ENCODE results near the gene LRRC47. TPM values are rescaled to one million over a fixed set of nuclear protein-coding genes. Genes with fewer than 3 reads are reported as not detected.

LRRC47 gene
- total RNA-seq, 1 donor from 2014 or later: 52.2 TPM

DNA sequence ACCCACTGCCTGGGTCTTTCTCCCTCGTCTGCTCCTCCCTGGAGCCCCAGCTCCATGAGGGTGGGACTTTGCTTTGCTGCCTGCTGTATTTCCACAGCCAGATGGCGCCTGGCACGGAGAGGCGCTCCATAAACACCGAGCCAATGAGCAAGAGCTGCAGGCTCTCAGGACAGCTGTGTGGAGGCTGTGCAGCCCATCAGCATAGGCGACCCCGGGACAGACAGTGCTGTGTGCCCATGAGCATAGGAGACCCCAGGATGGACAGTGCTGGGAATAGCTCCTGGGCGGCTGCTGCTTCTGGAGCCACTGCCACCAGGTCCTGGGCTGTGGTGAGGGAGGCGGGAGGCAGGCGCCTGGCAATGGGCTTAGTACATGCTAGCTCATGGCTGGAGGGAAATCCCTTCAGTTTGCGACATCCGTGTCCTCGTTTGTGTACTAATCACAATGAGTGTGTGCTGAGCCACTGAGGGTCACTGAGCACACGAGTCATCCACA is 31.6 kb upstream of the LRRC47 start:
- H3K36me3 Mint-ChIP-seq (ENCODE audit: low read depth, unreplicated experiment): peaks cover 43% of the 10 kb centered on the region
- DNase-seq (ENCODE audit: low spot score): no peak

DNA sequence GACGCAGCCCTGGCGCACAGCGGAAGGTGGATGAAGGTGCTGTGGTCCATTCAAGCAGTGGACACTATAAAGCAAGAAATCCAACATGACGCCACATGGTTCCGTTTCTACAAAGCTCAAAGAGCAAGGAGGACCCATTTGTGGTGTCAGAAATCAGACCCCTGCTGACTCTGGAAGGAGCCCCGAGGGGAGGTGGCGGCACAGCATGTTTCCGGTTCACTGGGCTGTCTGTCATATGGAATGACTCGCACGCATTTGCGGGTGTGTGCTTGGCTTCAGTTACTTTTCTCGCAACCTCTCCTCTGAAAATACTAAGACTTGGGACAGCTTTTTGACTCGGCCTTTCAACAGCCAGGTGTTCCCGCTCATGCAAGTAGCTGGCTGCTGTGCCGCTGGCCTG is 29.1 kb upstream of the LRRC47 start:
- Mint-ChIP-seq H3K36me3 (ENCODE audit: low read depth, unreplicated experiment) (peaks cover 55% of the 10 kb centered on the region), H3K9me3 (ENCODE audit: unreplicated experiment) (no peaks in the 10 kb centered on the region), H3K4me3 (ENCODE audit: unreplicated experiment) (no peak overlapping the region), H3K27me3 (ENCODE audit: unreplicated experiment) (peaks cover 1% of the 10 kb centered on the region), H3K4me1 (ENCODE audit: unreplicated experiment) (no peaks in the 10 kb centered on the region), H3K27ac (ENCODE audit: unreplicated experiment) (no peak overlapping the region)
- TF ChIP-seq, protein P1, sequence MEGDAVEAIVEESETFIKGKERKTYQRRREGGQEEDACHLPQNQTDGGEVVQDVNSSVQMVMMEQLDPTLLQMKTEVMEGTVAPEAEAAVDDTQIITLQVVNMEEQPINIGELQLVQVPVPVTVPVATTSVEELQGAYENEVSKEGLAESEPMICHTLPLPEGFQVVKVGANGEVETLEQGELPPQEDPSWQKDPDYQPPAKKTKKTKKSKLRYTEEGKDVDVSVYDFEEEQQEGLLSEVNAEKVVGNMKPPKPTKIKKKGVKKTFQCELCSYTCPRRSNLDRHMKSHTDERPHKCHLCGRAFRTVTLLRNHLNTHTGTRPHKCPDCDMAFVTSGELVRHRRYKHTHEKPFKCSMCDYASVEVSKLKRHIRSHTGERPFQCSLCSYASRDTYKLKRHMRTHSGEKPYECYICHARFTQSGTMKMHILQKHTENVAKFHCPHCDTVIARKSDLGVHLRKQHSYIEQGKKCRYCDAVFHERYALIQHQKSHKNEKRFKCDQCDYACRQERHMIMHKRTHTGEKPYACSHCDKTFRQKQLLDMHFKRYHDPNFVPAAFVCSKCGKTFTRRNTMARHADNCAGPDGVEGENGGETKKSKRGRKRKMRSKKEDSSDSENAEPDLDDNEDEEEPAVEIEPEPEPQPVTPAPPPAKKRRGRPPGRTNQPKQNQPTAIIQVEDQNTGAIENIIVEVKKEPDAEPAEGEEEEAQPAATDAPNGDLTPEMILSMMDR (IDR thresholded peaks at IDR 0.05; ENCODE audit: unreplicated experiment): no peak
- DNase-seq (ENCODE audit: low spot score): no peak

More for the DNA sequence above, 31.6 kb upstream of the LRRC47 start:
- Mint-ChIP-seq H3K9me3 (ENCODE audit: unreplicated experiment) (no peaks in the 10 kb centered on the region), H3K27me3 (ENCODE audit: unreplicated experiment) (peaks cover 1% of the 10 kb centered on the region), H3K4me3 (ENCODE audit: unreplicated experiment) (no peak overlapping the region), H3K27ac (ENCODE audit: unreplicated experiment) (no peak overlapping the region), H3K4me1 (ENCODE audit: unreplicated experiment) (no peaks in the 10 kb centered on the region)
- TF ChIP-seq, protein P1 (IDR thresholded peaks at IDR 0.05; ENCODE audit: unreplicated experiment): no peak

DNA sequence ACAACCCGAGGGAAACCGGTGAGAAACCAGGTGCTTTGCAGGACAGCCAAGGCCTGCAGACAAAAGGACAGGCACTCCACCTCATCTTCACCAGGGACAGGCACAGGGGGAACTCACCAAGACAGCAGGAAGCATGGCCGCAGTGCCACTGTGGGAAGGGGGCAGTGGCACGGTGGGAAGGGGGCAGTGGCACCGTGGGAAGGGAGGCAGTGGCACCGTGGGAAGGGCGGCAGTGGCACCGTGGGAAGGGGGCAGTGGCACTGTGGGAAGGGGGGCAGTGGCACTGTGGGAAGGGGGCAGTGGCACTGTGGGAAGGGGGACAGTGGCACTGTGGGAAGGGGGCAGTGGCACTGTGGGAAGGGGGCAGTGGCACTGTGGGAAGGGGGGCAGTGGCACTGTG is 28.4 kb upstream of the LRRC47 start:
- Mint-ChIP-seq H3K4me1 (ENCODE audit: unreplicated experiment) (no peaks in the 10 kb centered on the region), H3K27ac (ENCODE audit: unreplicated experiment) (no peak overlapping the region), H3K4me3 (ENCODE audit: unreplicated experiment) (peak overlapping the region; percentile 79), H3K36me3 (ENCODE audit: low read depth, unreplicated experiment) (peaks cover 59% of the 10 kb centered on the region), H3K9me3 (ENCODE audit: unreplicated experiment) (no peaks in the 10 kb centered on the region), H3K27me3 (ENCODE audit: unreplicated experiment) (peaks cover 1% of the 10 kb centered on the region)
- no peak for DNase-seq (ENCODE audit: low spot score)
- TF ChIP-seq, protein P1 (IDR thresholded peaks at IDR 0.05; ENCODE audit: unreplicated experiment): no peak

DNA sequence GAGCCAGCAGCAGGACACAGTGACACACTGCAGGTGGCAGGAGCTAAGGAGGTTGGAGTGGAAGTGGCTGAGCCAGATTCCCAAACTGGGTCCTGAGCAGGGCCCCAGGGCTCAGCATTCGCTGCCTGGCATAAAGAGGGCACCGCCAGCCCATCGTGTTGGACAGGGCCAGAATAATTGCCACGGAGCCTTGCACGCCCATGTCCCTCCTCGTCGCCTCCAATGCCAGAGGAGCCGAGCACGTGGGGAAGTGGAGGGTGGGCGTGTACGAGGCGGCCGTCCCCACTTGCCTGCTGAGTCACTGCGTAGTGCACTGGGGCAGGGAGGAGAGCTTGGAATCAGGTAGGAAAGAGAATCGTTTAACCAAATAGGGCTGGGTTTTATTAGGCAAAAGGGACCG is 26.1 kb upstream of the LRRC47 start:
- TF ChIP-seq, protein P1 (IDR thresholded peaks at IDR 0.05; ENCODE audit: unreplicated experiment): no peak
- Mint-ChIP-seq H3K27me3 (ENCODE audit: unreplicated experiment) (peaks cover 3% of the 10 kb centered on the region), H3K4me3 (ENCODE audit: unreplicated experiment) (peak overlapping the region; percentile 67), H3K27ac (ENCODE audit: unreplicated experiment) (no peak overlapping the region), H3K9me3 (ENCODE audit: unreplicated experiment) (no peaks in the 10 kb centered on the region), H3K36me3 (ENCODE audit: low read depth, unreplicated experiment) (peaks cover 58% of the 10 kb centered on the region), H3K4me1 (ENCODE audit: unreplicated experiment) (no peaks in the 10 kb centered on the region)
- no peak for DNase-seq (ENCODE audit: low spot score)

DNA sequence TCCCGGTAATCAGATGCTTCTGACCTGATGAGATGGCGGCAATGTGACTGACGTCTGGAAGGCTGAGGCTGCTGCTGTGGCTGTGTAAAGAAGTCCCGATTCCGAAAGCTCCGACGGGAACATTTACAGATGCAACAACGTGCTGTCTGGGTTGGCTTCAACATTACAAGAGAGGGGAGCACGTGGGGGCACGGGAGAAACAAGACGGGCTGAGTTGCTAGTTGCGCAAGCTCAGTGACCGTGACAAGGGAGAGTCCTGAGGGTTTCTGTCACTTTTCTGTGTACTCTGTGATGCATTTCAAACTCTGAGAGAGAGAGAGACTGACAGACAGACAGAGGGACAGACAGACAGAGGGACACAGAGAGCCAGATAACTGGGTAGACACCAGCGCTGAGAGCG is 25.6 kb upstream of the LRRC47 start:
- no peak for DNase-seq (ENCODE audit: low spot score)
- TF ChIP-seq, protein P1 (IDR thresholded peaks at IDR 0.05; ENCODE audit: unreplicated experiment): no peak
- H3K27ac Mint-ChIP-seq (ENCODE audit: unreplicated experiment): no peak overlapping the region
- peaks cover 58% of the 10 kb centered on the region for H3K36me3 Mint-ChIP-seq (ENCODE audit: low read depth, unreplicated experiment)
- no peaks in the 10 kb centered on the region for H3K9me3 Mint-ChIP-seq (ENCODE audit: unreplicated experiment)
- H3K27me3 Mint-ChIP-seq (ENCODE audit: unreplicated experiment): peaks cover 3% of the 10 kb centered on the region
- H3K4me3 Mint-ChIP-seq (ENCODE audit: unreplicated experiment): no peak overlapping the region
- H3K4me1 Mint-ChIP-seq (ENCODE audit: unreplicated experiment): no peaks in the 10 kb centered on the region
